NT2/D1 (cell line): ENCODE results near the gene EVI2A.

ENCODE experiments used
- SUZ12 ChIP-seq: IDR thresholded peaks from 2 replicates; pipeline ENCODE4 v1.6.1; 2011; ENCODE audit not compliant: insufficient read length, insufficient read depth; ENCODE audit errors: extremely low read depth
- YY1 ChIP-seq: IDR thresholded peaks from 2 replicates; pipeline ENCODE4 v1.6.1; 2011; ENCODE audit not compliant: insufficient read length, insufficient read depth

GRCh38 chr17:31329221-31329620, 7.8 kb upstream of the EVI2A start:
- no peak for TF ChIP-seq SUZ12
- no peak for TF ChIP-seq YY1
